Adrenal gland (tissue), 5 donors: ENCODE results near the gene TMEM179B.

Experiments used
- CTCF ChIP-seq, 6 experiments: fragments of 450-650 bp in 4 of 6; fragments of 200-600 bp in 2 of 6; sonication (generic) in 1 of 6; IDR thresholded peaks; 1 replicate in 5 of 6; 2 replicates in 1 of 6; pipeline versions ENCODE4 v1.5.1 to v1.8.0; 2016 to 2021; ENCODE audit warnings: antibody characterized with exemption in 6 of 6, mild to moderate bottlenecking in 2 of 6, moderate library complexity in 1 of 6
- POLR2A ChIP-seq, 2 donors: fragments of 450-650 bp; IDR thresholded peaks; one replicate each; pipeline ENCODE4 v1.6.1; 2017; ENCODE audit warnings: antibody characterized with exemption in 2 of 2, mild to moderate bottlenecking in 2 of 2, moderate library complexity in 1 of 2
- donor health status: DM: no; HTN: no; CAD: no.

DNA sequence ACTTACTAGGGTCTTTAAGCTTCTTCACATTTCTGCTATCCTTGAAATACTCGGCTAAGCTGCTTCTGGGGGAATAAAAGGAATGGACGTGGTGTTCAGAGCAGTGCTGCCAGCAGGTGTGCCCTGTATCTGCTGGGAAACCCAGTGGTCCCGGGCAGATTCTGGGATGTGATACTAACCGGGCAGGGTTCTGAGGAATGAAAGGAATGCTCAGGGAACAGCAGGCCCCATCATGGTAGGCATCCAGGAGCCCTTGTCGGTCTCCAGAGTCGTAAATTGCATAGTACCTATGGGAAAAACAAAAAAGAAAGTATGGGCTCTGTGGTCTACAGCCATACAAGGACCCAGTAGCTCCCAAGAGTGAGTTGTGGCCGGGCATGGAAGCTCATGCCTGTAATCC, 9.1 kb downstream of the TMEM179B start:
- TF ChIP-seq POLR2A (IDR thresholded peaks at IDR 0.05) (no peak), CTCF (IDR thresholded peaks at IDR 0.05) (no peak)
